ES-I3 (cell line): ENCODE results near the gene FNIP1.
A peak's percentile ranks its signal among the peaks of the same experiment; 100 is the strongest.

Source experiments
- H3K36me3 ChIP-seq: 2 replicates; pipeline ENCODE4 v1.6.1; 2013; ENCODE audit warnings: mild to moderate bottlenecking, low read length, control low read depth, moderate library complexity; ENCODE audit not compliant: insufficient read depth
- H3K4me1 ChIP-seq: 2 replicates; pipeline ENCODE4 v1.6.1; 2013; ENCODE audit warnings: mild to moderate bottlenecking, control low read depth, low read length; ENCODE audit not compliant: insufficient read depth
- H3K9ac ChIP-seq: 2 replicates; pipeline ENCODE4 v1.6.1; 2013; ENCODE audit warnings: low read depth, mild to moderate bottlenecking, low read length, moderate library complexity
- H3K9me3 ChIP-seq: 2 replicates; pipeline ENCODE4 v1.6.1; 2013; ENCODE audit warnings: mild to moderate bottlenecking, low read length, moderate library complexity; ENCODE audit not compliant: control insufficient read depth, insufficient read depth

Gene FNIP1

DNA sequence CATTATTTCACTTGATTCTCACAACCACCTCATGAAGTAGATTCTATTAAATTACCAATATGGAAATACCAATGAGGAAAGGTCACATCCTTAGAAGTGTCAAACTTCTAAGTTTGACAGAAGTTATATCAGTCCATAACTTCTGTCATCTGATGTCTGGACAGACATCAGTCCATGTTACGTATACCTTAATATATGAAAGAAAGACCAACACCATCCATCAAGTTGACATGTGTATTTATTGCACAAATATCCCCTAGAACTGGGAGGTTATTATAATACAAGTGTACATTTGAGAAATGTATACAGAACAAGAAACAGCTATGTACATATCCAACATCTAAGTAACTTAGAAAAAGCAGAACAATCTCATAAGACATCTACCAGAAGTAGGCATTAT is 155.3 kb downstream of the FNIP1 start:
- no peak overlapping the region for H3K9ac ChIP-seq
- no peaks in the 10 kb centered on the region for H3K9me3 ChIP-seq
- H3K4me1 ChIP-seq, result peaks cover 3% of the 10 kb centered on the region
- no peaks in the 10 kb centered on the region for H3K36me3 ChIP-seq

DNA sequence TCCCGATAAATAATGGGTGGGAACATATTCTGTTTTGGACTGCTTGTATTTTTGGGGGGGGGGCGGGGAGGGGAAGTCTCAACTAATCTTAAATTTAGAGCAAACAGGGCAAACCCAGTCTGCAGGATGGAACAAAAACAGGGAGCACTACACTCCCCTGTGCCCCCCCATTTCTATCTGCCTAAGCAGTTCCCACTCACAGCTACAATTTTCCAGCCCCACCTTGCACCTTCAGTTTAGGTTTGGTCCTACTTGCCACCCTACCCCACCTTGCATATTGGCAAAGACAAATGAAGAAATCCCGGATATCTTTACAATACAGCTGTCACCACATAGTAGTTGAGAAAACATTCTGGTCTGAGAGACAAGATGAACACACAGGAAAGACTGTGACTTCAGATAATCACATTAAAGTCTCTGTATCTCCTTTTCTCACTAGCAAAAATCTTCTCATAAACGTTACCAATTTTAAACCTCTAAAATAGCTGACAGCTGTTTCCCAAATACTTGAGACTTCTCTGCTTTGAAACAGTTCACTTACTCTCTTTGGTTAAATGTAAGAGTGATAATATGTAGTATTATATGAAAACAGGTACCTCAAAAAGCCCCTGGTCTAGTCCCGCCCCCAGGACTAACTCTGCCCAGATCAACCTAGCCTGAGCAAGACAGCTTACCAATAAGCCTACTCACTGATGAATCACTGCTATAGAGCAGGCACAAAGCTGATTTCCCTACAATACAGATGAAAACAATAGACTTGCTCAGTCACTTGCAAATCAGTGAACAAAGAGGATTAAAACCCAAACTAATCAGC is 156.6 kb downstream of the FNIP1 start:
- H3K9me3 ChIP-seq, result no peaks in the 10 kb centered on the region
- H3K36me3 ChIP-seq, result no peaks in the 10 kb centered on the region
- peaks cover 5% of the 10 kb centered on the region for H3K4me1 ChIP-seq
- no peak overlapping the region for H3K9ac ChIP-seq

DNA sequence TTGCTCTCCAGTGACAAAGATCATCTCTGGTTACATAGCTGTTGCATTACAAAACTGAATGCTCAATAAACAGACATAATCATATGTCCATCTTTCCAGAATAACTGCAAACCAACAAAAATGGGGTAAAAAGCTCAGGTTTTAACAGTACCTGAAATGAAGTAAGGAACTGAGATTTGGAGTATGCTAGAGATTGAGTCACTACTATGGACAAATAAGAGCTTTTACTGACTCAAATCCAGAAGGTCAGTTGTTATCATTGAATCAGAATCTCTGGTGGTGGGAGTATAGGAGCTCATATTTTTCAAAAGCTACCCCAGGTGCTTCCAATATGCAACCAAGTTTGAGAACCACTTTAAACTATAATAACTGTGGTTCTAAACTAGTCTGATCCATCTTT is 157.7 kb downstream of the FNIP1 start:
- H3K9ac ChIP-seq, result no peak overlapping the region
- no peaks in the 10 kb centered on the region for H3K36me3 ChIP-seq
- peaks cover 5% of the 10 kb centered on the region for H3K4me1 ChIP-seq
- H3K9me3 ChIP-seq, result no peaks in the 10 kb centered on the region

DNA sequence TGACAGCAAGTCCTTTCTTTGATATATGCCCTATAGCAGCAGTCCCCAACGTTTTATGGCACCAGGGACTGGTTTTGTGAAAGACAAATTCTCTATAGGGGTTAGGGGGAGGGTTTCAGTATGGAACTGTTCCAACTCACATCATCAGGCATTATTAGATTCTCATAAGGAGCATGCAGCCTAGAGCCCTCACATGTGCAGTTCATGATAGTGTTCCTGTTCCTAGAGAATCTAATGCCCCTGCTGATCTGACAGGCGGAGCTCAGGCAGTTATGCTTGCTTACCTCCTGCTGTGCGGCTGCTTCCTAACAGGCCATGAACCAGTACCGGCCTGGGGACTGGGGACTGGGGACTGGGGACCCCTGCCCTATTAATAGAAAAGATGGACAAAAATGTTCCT is 159.1 kb downstream of the FNIP1 start:
- Histone ChIP-seq H3K4me1 (peaks cover 5% of the 10 kb centered on the region), H3K9ac (no peak overlapping the region), H3K9me3 (no peaks in the 10 kb centered on the region), H3K36me3 (no peaks in the 10 kb centered on the region)

DNA sequence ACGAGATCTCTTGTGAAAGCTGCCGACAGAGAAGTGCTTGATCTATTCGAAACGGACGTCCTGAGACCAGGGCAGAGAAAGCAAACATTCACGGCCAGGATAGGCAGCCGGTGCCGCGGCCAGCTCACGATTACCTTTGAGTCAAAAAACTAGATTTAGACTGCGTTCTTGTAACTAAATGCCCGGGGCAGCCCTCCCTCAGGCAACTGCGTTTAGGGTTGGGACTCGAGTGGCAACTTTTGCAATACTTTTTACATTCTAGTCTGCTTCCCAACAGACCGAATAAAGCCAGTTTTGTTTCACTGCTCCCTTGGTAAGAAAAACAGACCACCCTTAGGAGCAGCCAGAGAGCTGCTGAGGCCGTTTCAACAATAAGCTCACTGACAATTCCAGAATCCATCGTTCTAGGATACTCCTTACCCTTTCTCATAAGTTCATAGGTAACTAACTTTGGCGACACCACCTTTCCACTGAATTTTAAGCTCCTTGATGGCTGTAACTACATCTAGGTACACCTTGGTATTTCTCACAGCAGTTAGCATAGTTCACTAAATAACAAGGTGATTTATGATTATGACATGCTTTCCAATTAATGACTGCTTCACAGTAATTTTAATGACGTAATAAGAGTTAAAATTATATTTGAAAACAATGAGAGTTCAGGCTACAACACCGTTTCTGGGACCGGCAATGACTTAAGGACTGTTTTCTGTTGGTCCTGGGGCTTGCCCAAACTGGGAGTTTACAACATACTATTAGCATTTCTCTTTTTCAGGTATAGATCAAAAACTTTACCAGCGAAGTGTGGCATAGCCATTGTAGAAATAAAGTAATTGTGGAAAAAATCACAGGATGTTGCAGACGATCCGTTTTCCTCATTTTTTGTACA is 160.9 kb downstream of the FNIP1 start:
- Histone ChIP-seq H3K4me1 (peaks cover 5% of the 10 kb centered on the region), H3K9ac (peak overlapping the region; percentile 85), H3K36me3 (no peaks in the 10 kb centered on the region), H3K9me3 (no peaks in the 10 kb centered on the region)

DNA sequence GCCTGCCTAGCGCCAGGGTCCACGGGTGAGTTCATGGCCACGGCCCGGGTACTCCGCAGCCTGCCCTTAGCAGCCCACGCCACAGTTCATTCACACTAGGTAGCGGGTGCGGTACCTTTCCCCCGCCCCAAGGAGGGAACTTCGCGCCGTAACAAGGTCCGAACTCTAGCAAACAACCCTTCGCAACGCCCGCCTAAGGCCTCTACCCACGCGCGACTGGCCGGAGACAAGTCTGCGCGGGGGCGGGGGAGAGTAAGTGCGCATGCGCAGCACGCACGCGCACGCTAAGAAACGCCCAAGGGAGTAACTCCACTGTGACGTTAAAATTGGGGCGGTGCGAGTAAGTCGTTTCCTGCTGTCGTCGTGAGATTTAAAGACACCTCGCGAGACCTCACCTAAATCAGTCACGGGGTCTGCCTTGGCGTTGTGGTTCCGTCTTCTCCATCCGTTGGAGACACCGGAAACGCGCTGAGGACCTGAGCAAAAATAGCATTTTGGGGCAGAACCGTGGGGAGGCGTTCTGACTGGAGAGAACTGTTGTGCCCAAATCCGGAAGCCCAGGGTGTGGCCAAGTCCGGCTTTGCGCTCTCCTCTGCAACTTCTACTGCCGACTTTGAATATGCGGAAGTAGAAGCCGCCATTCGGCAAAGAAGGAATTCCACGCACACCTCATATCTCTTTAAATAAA is 161.7 kb downstream of the FNIP1 start, which contains the start of gene RAPGEF6:
Gene RAPGEF6 (minus strand): TSS at position 234 of the 688 bp plus-strand sequence. CDS start 199 bp downstream, at position 35.
- H3K4me1 ChIP-seq, result peaks cover 5% of the 10 kb centered on the region
- no peaks in the 10 kb centered on the region for H3K36me3 ChIP-seq
- no peaks in the 10 kb centered on the region for H3K9me3 ChIP-seq
- peak within 1 kb of the TSS; percentile 85 for H3K9ac ChIP-seq

DNA sequence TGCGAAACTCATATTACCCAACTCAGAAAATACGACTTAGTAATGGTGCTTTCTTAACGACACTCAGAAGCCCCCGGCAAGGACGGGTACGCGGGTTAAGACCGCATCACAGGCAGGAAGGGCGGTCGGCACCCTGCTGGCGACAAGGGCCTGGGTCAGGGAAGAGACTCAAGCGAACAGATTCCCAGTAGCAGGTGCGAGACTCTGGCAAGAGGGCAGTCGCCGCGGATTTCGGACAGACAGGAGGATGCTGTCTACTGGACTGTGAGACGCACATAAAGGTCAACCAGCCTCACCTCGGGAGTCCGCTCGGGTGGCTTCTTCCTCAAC is 162.2 kb downstream of the FNIP1 start:
- H3K9ac ChIP-seq, result peak overlapping the region; percentile 85
- H3K36me3 ChIP-seq, result no peaks in the 10 kb centered on the region
- no peaks in the 10 kb centered on the region for H3K9me3 ChIP-seq
- peaks cover 5% of the 10 kb centered on the region for H3K4me1 ChIP-seq

DNA sequence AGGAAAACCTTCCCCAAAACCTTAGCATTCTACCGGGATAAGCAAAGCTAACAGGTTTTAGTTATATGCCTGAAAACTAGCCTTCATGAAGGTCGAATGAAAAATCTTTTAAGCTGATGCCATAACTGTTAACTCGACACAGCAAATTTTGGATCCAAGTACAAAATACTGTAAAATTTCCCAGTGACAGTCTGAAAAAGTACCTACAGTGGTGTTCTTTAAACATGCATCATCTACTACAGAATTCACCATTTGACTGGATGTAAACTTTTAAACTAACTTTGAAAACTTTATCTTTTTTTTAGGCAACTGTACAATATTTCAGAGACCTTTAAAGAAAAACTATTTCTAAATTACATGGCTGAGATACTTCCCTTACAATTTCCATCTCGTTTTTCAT is 162.6 kb downstream of the FNIP1 start:
- no peaks in the 10 kb centered on the region for H3K9me3 ChIP-seq
- H3K4me1 ChIP-seq, result peaks cover 5% of the 10 kb centered on the region
- peak overlapping the region; percentile 85 for H3K9ac ChIP-seq
- no peaks in the 10 kb centered on the region for H3K36me3 ChIP-seq

DNA sequence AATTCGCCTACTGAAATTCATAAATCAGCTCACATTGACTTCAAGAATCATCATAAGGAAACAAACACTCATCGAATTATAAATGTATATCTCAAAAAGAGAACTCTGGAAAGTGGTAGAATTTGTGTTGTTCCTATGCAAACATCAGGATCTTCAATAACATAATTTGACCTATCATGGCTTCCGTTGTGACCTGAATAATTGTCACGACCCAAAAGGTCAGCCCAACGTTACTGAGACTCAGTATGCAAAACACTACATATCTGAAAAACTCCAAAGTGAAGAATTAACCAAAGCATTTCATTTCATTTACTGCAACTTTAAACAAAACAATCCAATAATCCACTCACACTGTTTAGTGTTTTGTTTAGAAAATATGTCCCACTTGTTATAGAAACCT is 163.0 kb downstream of the FNIP1 start:
- Histone ChIP-seq H3K4me1 (peaks cover 5% of the 10 kb centered on the region), H3K36me3 (no peaks in the 10 kb centered on the region), H3K9me3 (no peaks in the 10 kb centered on the region), H3K9ac (peak overlapping the region; percentile 85)

DNA sequence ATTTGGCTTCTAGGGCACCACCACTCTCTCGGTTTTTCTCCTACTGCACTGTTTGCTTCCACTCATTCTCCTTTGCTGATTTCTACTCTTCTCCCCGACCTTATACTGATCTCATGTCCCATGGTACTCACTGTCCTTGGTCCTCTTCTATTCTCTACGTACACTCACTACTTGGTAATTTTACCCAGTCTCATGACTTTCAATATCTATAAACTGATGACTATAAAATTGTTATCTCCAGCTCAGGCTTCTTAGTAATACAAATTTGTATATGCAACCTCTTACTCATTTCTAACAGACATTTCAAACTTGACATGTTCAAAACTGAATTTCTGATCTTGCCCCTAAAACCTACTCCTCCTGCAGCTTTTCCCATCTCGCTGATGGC is 165.9 kb downstream of the FNIP1 start:
- no peaks in the 10 kb centered on the region; the same call in 1 of the 2 replicates for H3K4me1 ChIP-seq
- H3K9ac ChIP-seq, result no peak overlapping the region
- H3K36me3 ChIP-seq, result no peaks in the 10 kb centered on the region
- no peaks in the 10 kb centered on the region for H3K9me3 ChIP-seq

DNA sequence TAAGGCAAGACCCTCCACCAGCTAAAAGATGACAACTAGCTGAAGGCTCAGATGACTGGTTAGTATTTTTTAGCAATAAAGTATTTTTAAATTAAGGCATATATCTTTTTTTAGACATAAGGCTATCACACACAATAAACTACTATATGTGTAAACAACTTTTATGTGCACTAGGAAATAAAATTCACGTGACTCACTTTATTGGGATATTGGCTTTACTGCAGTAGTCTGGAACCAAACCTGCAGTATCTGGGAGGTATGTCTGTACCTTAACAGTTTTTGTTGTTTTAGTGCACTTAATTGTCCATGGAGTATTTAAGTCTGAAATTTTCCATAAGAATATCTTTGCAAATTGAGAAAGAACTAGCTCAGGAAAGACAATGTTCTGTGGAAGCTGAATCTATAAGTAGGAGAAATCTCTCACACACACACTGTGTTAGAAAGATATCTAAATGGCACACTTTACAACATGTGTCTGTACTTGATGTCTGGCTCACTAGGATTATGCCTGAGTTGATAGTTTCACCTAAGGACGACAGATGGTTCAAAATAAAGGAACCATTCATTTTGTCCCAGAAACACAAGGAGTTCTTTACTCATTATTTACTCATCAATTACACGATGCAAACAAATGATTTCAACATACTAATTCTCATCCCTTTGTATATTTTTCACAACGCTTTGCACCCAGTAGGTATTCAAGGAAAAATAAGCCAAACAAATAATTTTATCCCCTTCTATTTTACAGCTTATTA is 166.4 kb downstream of the FNIP1 start:
- Histone ChIP-seq H3K4me1 (no peaks in the 10 kb centered on the region; the same call in 1 of the 2 replicates), H3K9ac (no peak overlapping the region), H3K36me3 (no peaks in the 10 kb centered on the region), H3K9me3 (no peaks in the 10 kb centered on the region)

DNA sequence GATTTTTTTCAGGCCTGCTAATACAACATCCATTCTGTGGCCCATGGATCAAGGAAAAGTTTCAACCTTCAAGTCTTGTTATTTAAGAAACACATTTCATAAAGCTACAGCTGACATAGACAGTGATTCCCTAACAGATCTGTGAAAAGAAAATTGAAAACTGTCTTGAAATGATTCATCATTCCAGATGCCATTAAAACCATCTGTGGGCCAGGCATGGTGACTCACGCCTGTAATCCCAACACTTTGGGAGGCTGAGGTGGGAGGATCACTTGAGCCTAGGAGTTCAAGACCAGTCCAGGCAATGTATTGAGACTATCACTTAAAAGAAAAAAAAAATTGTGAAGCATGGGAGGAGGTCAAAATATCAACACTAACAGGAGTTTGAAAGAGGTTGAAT is 167.8 kb downstream of the FNIP1 start:
- Histone ChIP-seq H3K9me3 (no peaks in the 10 kb centered on the region), H3K4me1 (no peaks in the 10 kb centered on the region; the same call in 1 of the 2 replicates), H3K9ac (no peak overlapping the region), H3K36me3 (no peaks in the 10 kb centered on the region)

DNA sequence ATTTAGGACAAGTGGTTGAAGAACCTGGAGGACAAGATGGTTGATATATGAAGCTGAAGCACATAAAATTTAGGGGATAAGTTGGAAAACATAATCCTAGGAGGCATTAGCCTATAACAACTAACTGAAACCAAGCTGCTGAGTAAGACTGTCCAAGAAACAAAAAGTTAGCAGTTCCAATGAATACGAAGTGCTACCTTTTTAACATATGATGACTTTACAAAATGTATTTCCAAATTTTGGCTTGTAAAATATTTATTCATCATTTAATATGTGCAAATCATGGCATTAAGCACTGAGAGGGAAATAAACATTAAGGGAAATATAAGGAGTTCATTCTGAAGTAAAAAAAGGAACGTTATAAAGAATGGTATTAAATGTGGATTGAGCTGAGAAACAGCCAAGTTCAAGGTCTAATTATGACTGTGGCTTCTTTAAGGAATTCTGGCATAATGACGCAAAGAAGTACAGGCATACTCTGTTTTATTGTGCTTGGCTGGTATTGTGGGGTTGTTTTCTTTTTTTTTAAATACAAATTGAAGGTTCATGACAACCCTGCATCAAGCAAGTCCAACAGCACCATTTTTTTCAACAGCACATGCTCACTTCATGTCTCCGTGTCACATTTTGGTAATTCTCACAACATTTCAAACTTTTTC is 169.5 kb downstream of the FNIP1 start:
- Histone ChIP-seq H3K9ac (no peak overlapping the region), H3K4me1 (no peaks in the 10 kb centered on the region; the same call in 1 of the 2 replicates), H3K36me3 (no peaks in the 10 kb centered on the region), H3K9me3 (no peaks in the 10 kb centered on the region)
